ES-I3 (cell line): ENCODE results near the gene ATXN7L1.

Experiments
- H3K36me3 ChIP-seq: 2 replicates; pipeline ENCODE4 v1.6.1; 2013; ENCODE audit warnings: mild to moderate bottlenecking, low read length, control low read depth, moderate library complexity; ENCODE audit not compliant: insufficient read depth
- H3K4me1 ChIP-seq: 2 replicates; pipeline ENCODE4 v1.6.1; 2013; ENCODE audit warnings: mild to moderate bottlenecking, control low read depth, low read length; ENCODE audit not compliant: insufficient read depth
- H3K9ac ChIP-seq: 2 replicates; pipeline ENCODE4 v1.6.1; 2013; ENCODE audit warnings: low read depth, mild to moderate bottlenecking, low read length, moderate library complexity
- H3K9me3 ChIP-seq: 2 replicates; pipeline ENCODE4 v1.6.1; 2013; ENCODE audit warnings: mild to moderate bottlenecking, low read length, moderate library complexity; ENCODE audit not compliant: control insufficient read depth, insufficient read depth

The ATXN7L1 gene

GRCh38 chr7:105786520-105787470 is 89.6 kb downstream of the ATXN7L1 start:
- Histone ChIP-seq H3K9ac (no peak overlapping the region), H3K36me3 (no peaks in the 10 kb centered on the region), H3K4me1 (peaks cover 16% of the 10 kb centered on the region), H3K9me3 (no peaks in the 10 kb centered on the region)

GRCh38 chr7:105782391-105783042 is 93.9 kb downstream of the ATXN7L1 start:
- H3K36me3 ChIP-seq: no peaks in the 10 kb centered on the region
- H3K9ac ChIP-seq: no peak overlapping the region
- peaks cover 4% of the 10 kb centered on the region for H3K4me1 ChIP-seq
- no peaks in the 10 kb centered on the region for H3K9me3 ChIP-seq

GRCh38 chr7:105779856-105780780 is 96.3 kb downstream of the ATXN7L1 start:
- Histone ChIP-seq H3K4me1 (peaks cover 25% of the 10 kb centered on the region), H3K9me3 (no peaks in the 10 kb centered on the region), H3K36me3 (no peaks in the 10 kb centered on the region), H3K9ac (no peak overlapping the region)

- Histone ChIP-seq H3K9me3 (no peaks in the 10 kb centered on the region), H3K4me1 (peaks cover 31% of the 10 kb centered on the region), H3K36me3 (no peaks in the 10 kb centered on the region), H3K9ac (no peak overlapping the region)
Observed at GRCh38 chr7:105778956-105779355, 97.4 kb downstream of the ATXN7L1 start.

GRCh38 chr7:105776986-105777910 is 99.2 kb downstream of the ATXN7L1 start:
- peaks cover 43% of the 10 kb centered on the region for H3K4me1 ChIP-seq
- no peak overlapping the region for H3K9ac ChIP-seq
- no peaks in the 10 kb centered on the region for H3K9me3 ChIP-seq
- no peaks in the 10 kb centered on the region for H3K36me3 ChIP-seq

- H3K9ac ChIP-seq: no peak overlapping the region
- peaks cover 43% of the 10 kb centered on the region for H3K4me1 ChIP-seq
- H3K36me3 ChIP-seq: no peaks in the 10 kb centered on the region
- H3K9me3 ChIP-seq: no peaks in the 10 kb centered on the region
Observed at GRCh38 chr7:105776068-105776790, 100.2 kb downstream of the ATXN7L1 start.

- Histone ChIP-seq H3K9ac (no peak overlapping the region), H3K36me3 (no peaks in the 10 kb centered on the region), H3K4me1 (peaks cover 46% of the 10 kb centered on the region), H3K9me3 (no peaks in the 10 kb centered on the region)
Observed at GRCh38 chr7:105775580-105775979, 100.8 kb downstream of the ATXN7L1 start.

GRCh38 chr7:105773030-105773460 is 103.4 kb downstream of the ATXN7L1 start:
- no peaks in the 10 kb centered on the region for H3K9me3 ChIP-seq
- no peaks in the 10 kb centered on the region for H3K36me3 ChIP-seq
- peaks cover 62% of the 10 kb centered on the region for H3K4me1 ChIP-seq
- H3K9ac ChIP-seq: no peak overlapping the region

- Histone ChIP-seq H3K9ac (no peak overlapping the region), H3K4me1 (peaks cover 40% of the 10 kb centered on the region), H3K36me3 (no peaks in the 10 kb centered on the region), H3K9me3 (no peaks in the 10 kb centered on the region)
Observed at GRCh38 chr7:105769901-105770628, 106.3 kb downstream of the ATXN7L1 start.

- Histone ChIP-seq H3K9ac (no peak overlapping the region), H3K9me3 (no peaks in the 10 kb centered on the region), H3K4me1 (peaks cover 35% of the 10 kb centered on the region), H3K36me3 (no peaks in the 10 kb centered on the region)
Observed at GRCh38 chr7:105768898-105769507, 107.4 kb downstream of the ATXN7L1 start.

- Histone ChIP-seq H3K9me3 (no peaks in the 10 kb centered on the region), H3K9ac (no peak overlapping the region), H3K4me1 (peaks cover 26% of the 10 kb centered on the region), H3K36me3 (no peaks in the 10 kb centered on the region)
Observed at GRCh38 chr7:105768117-105768516, 108.3 kb downstream of the ATXN7L1 start.

GRCh38 chr7:105766421-105767073 is 109.9 kb downstream of the ATXN7L1 start:
- Histone ChIP-seq H3K4me1 (peaks cover 22% of the 10 kb centered on the region), H3K9ac (no peak overlapping the region), H3K9me3 (no peaks in the 10 kb centered on the region)

More at GRCh38 chr7:105766421-105767073, 109.9 kb downstream of the ATXN7L1 start:
- H3K36me3 ChIP-seq: no peaks in the 10 kb centered on the region
